Stomach (tissue), 4 donors: ENCODE measurements around the gene GHDC.

ENCODE experiments used
- CTCF ChIP-seq, 7 experiments: fragments of 450-650 bp in 4 of 7; fragments of 200-600 bp in 3 of 7; sonication (generic) in 3 of 7; IDR thresholded peaks; one replicate each; pipeline ENCODE4 v1.5.1; 2016 to 2019; ENCODE audit warnings: antibody characterized with exemption in 7 of 7, control low read depth in 2 of 7, mild to moderate bottlenecking in 1 of 7
- EP300 ChIP-seq: sonication (generic); formaldehyde crosslinking; IDR thresholded peaks from one replicate; pipeline ENCODE4 v1.6.1; 2017; ENCODE audit warnings: antibody characterized with exemption
- POLR2A ChIP-seq, 4 donors: fragments of 450-650 bp; IDR thresholded peaks; one replicate each; pipeline ENCODE4 v1.6.1; 2016; ENCODE audit warnings: antibody characterized with exemption in 4 of 4, control low read depth in 2 of 4, mild to moderate bottlenecking in 1 of 4, moderate library complexity in 1 of 4
- POLR2AphosphoS5 ChIP-seq, 3 donors: sonication (generic); formaldehyde crosslinking; IDR thresholded peaks; one replicate each; pipeline ENCODE4 v1.6.1; 2016; ENCODE audit warnings: antibody characterized with exemption in 3 of 3

- TF ChIP-seq CTCF (IDR thresholded peaks at IDR 0.05) (no peak), POLR2A (IDR thresholded peaks at IDR 0.05) (no peak), POLR2AphosphoS5 (IDR thresholded peaks at IDR 0.05) (no peak), EP300 (no peak)
These were observed 39.7 kb upstream of the GHDC start for GRCh38 chr17:42233994-42234393.
